ENCODE measurements around the gene CD2.
A peak's percentile ranks its signal among the peaks of the same experiment; 100 is the strongest.

CD2 gene, protein sequence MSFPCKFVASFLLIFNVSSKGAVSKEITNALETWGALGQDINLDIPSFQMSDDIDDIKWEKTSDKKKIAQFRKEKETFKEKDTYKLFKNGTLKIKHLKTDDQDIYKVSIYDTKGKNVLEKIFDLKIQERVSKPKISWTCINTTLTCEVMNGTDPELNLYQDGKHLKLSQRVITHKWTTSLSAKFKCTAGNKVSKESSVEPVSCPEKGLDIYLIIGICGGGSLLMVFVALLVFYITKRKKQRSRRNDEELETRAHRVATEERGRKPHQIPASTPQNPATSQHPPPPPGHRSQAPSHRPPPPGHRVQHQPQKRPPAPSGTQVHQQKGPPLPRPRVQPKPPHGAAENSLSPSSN

DNA sequence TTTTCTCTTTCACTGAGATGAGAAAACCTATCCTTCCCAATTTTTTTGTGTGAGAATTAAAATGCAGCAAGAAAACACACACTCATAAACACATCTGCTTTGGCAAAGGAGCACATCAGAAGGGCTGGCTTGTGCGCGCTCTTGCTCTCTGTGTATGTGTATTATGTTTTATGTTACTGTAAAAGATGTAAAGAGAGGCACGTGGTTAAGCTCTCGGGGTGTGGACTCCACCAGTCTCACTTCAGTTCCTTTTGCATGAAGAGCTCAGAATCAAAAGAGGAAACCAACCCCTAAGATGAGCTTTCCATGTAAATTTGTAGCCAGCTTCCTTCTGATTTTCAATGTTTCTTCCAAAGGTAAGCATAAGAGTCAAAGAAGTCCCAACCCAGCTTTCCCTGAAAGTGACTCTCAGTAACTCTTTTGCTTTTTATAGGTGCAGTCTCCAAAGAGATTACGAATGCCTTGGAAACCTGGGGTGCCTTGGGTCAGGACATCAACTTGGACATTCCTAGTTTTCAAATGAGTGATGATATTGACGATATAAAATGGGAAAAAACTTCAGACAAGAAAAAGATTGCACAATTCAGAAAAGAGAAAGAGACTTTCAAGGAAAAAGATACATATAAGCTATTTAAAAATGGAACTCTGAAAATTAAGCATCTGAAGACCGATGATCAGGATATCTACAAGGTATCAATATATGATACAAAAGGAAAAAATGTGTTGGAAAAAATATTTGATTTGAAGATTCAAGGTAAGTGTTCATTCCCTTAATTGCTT lies at the start of gene CD2:
Gene CD2 (plus strand): TSS at position 233 of the 780 bp plus-strand sequence. CDS start 63 bp downstream, at position 296.
- DNase-seq, result peak; percentile 65 to 68

DNA sequence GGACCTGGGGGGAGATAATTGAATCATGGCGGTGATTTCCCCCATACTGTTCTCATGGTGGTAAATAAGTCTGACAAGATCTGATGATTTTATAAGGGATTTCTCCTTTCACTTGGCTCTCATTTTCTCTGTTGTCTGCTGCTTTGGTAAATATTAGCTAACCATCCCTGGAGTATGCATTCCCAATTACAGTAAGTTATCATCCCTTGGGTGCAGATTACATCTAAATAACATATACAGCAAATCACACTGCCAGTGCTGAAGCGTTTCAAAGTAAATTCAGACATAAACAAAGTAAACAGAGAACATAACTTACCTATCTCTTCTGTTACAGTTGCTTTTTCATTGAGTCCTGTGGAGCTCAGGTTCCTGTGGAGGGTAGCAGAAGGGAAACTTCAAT lies 48.1 kb upstream of the CD2 start:
- DNase-seq, result no peak

DNA sequence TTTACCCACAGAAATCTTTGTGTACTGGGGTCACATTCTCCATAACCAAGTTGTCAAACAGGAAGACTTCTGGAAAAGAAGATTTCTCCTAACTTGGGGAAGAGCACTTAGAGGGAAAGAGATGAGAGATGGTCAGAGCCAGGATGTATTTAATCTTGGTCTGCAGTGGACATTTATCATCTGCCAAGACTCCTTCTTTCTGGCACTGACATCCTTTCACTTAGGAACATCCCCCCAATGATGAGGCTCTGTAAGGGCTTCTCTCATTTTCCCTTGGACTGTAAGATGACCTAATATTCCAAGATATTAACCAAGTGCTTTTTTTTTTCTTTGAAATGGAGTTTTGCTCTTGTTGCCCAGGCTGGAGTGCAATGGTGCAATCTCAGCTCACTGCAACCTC lies 47.4 kb upstream of the CD2 start:
- no peak for DNase-seq

DNA sequence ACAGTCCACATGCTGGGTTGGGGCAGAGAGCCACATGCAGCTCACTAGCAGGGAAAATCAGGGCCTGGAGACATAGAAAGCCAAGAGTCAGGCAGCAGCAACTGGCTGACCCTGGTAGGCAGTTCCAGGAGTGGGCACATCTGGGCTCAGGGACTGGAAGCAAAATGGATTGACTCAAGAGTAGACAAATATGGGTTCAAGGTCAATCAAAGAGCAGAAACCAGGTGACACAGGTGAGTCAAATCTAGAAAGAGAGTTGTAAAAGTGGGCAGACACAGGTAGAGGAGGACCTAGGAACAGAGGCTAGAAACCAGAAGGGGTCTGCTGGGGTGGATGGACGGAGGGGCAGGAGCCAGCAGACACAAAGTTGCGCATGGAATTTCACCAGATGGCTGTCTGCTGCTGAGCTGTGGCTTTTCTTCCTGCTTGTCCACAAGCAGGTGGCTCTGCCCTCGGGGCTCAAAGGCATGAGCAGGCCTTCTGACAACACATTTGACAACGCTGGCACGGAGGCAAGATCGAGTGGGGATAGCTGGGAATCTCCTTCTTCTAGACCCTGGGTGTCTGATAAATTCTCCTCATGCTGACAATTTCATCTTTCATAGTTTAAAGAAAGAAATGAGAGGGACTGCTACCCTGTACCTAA lies 45.9 kb upstream of the CD2 start:
- no peak for DNase-seq

DNA sequence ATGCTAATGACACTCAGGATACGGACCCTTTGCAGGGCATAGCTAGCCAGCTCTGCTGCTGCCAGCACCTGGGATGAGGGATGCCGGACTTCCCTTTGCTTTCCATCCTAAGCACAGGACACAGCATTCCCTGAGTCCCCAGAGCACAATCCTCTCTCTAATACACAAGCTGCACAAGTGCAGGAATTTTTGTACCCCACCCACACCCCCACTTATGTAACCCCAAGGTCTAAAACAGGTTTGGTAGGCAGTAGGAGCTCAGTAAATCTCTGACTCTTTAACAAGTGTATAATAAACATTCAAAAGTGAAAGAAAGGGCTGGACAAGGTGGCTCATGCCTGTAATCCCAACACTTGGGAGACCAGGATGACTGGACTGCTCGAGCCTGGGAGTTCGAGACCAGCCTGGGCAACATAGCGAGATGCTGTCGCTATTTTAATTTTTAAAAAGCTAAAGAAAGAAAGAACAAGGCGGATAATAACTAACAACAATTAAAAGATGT lies 44.5 kb upstream of the CD2 start:
- DNase-seq, result no peak

DNA sequence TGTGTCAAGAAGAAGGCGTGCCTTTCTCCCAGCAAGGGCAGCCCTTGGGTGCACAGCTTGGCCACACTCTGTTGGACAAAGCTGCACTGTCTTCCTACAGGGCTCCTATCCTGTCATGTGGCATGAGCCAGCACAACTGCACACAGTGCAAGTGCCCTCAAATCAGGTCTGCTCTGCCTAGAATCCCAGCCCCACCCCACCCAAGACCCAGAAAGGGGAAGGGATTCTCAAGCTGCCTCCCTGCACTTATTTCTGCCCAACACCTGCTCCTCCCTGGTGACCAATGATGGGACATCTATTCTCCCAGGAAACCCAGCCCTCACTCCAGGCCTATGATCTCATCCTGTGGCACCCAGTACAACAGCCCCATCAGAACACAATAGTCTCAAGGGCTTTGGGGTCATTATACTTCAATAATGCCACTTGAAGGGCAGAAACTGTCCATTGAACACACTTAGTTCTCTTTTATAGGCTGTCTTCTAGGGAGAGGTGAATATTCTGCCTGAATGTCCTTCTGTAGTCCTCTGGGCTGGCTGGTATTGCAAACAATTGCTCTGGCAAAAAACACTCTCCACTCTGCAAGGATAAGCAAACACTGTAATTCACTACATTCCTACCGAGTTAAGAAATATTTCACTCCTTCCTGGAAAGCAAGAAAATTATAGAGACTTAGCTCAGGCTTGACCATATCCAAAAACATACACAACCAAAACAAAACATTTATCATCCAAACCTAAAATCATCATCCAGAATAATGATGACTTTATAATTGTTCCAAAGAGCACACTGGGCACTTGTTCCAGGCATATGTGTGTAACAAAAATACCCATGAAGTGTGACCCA lies 43.6 kb upstream of the CD2 start:
- no peak for DNase-seq

DNA sequence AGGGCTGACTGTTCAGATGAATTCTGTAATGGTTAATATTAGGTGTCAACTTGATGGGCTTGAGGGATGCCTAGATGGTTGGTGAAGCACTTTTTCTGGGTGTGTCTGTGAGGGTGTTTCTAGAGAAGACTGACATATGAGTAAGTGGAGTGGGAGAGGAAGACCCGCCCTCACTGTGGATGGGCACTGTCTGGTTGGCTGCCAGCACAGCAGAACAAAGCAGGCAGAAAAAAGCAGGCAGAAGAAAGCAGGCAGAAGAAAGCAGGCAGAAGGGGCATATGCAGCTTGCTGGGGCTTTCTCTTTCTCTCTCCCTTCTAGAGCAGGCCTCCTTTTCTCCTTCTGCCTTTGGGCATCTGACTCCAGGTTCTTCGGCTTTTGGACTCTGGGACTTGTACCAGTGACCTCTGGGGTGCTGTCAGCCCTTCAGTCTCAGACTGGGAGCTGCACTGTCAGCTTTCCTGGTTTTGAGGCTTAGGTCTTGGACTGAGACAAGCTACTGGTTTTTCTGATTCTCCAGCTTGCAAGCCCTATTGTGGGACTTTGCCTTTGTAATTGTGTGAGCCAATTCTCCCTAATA lies 42.9 kb upstream of the CD2 start:
- DNase-seq, result peak; percentile 39 to 48

DNA sequence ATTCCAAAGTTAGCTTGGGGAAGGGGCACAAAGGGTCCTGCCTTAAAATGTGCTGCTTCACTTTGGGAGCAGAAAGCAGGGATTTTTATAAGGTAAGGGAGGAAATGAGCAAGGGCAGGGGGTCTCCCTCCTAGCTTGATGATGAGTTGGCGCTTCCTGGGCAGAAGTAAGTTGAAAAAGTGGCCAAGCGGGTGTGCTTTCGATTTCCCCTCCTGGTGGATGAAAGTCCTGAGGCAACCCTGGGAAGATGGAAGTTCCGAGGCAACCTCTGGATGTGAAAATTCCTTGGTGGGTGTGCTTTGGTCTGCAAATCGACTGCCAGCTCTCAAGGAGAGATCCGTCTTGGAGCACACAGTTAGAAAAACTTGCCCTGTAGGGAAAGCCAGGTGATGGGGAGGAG lies 41.7 kb upstream of the CD2 start:
- no peak for DNase-seq

DNA sequence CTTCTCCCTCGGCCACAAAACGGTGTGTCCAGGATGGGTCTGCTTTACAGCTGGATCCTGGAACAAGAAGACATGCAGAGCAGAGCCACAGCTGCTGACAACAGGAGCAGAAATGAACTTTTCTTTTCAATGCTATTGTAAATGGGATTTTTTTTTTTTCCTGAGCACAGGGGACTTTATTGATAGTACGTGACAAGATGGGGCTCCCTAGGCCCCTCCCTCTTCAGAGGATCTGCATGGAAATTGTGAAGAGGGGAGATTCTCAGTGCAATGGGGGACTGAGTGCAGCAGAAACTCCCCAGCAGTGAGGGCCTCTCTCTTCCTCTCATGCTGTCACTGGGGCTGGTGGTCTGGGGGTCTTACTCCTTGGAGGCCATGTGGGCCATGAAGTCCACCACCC lies 40.8 kb upstream of the CD2 start:
- no peak for DNase-seq

DNA sequence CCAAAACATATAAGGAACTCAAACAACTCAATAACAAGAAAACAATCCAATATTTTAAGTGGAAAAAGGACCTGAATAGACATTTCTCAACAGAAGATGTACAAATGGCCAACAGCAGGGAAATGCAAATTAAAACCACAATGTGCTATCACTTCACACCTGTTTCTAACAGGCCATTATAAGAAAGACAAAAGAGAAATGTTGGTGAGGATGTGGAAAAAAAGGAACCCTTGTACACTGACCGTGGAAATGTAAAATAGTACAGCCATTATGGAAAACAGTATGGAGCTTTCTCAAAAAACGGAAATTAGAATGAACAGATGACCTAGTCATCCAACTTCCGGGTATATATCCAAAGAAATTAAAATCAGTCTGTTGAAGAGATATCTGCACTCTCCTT lies 37.8 kb upstream of the CD2 start:
- DNase-seq, result no peak

DNA sequence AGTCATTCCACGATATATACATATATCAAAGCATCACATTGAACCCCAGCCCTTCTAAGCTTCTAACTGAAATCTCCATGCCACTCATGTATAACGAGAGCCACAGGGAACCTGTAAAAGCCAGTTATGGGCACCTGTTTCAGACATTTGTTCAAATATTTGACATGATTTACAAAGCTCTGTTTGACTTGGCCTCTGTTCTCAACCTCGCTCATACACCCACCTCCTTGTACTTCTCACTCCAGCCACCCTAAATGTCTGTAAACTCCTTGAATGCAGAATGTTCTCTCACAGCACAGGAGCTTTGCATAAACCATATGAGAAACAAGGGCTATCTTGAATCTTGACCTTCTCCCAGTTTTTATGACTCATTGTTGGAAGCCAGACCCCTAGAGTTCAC lies 36.9 kb upstream of the CD2 start:
- DNase-seq, result no peak

DNA sequence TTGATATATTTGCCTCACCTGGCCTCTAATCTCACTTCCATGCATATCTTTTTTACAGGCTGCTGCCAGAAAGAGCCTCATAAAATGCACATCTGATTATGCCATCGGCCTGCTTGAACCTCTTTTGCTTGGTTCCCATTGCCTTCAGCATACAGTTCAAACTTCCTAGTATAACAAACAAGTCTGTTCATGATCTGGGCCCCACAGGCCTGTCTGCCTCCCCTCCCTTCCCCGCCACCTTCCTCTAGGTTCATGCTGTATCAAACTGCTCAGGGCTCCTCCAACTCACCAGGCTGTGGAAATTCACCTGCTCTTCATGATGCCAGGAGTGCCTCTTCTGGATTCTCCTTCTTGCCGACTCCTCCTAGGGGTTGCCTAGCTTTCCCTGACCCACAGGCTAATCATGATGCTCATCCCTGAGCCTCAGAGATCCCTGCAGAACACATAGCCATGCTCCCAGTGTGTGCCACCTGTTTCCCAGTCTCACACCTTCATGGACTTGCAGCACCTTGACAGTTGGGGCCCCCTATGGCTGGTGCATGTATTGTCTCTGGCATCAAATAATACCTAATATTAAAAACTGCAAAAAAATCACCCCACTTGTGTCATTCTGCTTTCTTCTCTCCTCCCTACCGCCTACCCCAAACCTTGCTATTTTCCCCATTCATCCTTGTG lies 33.7 kb upstream of the CD2 start:
- DNase-seq, result no peak

DNA sequence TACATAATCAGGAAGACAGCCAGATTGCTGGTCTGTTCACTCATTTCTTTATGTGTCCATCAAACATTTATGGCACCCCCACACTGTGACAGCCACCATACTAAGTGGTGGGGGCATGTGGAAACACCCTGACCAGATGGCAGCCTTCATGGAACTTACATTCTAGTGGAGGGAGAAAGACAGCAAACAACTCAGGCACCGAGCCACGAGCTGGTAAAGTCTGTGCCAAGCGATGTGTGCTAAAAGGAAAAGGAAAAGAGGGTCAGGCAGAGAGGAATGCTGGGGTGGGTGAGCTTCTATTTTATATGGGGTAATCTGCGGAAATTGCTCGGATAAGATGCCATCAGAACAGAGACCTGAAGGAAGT lies 33.2 kb upstream of the CD2 start:
- no peak for DNase-seq

DNA sequence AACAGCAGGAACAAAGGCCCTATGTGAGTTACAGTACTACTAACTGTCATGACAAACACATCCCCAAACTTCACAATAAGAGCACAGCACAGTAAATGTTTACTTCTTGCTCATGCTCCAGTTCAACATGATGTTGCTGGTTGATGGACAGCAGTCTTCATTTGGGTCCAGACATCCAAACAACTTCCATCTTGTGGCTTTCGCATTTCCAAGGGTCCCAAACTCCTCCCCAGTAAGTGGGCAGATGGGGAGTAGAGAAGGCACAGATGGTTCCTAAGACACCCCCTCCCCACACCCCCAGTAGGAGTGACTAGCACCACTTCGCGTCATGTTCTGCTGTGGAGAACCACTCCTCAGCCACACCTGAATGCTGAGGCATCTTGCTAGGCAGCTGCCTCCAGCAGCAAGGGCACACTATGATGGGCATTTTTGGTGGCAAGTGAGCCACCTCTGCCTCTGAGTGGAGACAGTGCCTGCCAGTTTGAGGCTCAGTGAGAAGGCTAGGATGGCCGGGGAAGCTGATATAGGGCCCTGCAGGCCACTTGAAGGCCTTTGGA lies 32.7 kb upstream of the CD2 start:
- no peak for DNase-seq

DNA sequence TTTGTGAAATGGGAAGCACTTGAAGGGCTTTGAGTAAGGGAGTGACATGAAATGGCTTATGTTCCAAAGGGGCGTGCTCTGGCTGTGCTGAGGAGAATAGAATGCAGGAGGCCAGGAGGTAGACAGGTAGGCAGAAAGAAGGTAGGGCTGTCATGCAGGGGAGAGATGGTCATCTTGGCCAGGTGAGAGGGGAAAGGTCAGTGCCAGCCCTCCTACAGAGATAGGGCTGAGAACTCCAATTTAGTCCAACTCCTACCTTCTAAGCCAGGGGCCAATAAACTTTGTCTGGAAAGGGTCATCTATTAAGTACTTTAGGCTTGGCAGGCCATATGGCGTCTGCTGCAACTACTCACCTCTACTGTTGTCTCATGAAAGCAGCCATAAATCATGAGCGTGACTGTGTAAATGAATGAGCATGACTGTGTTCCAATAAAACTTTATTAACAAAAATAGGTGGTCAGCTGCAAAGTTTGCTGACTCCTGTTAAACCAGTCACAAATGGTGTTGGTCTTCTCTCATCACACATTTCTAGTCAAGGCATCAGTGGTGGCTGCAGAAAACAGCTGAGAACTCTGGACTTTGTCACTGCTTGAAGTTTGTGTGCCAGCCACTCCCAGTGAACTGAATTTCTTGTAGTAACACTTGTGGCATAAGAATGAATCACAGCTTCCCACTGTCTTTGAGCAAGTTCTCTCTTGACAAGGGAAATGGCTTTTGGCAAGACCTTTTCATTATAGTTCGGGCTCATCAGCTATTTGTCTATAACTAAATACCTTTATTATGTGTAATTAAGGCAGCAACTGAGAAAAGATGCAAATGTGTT lies 32.0 kb upstream of the CD2 start:
- DNase-seq, result no peak

DNA sequence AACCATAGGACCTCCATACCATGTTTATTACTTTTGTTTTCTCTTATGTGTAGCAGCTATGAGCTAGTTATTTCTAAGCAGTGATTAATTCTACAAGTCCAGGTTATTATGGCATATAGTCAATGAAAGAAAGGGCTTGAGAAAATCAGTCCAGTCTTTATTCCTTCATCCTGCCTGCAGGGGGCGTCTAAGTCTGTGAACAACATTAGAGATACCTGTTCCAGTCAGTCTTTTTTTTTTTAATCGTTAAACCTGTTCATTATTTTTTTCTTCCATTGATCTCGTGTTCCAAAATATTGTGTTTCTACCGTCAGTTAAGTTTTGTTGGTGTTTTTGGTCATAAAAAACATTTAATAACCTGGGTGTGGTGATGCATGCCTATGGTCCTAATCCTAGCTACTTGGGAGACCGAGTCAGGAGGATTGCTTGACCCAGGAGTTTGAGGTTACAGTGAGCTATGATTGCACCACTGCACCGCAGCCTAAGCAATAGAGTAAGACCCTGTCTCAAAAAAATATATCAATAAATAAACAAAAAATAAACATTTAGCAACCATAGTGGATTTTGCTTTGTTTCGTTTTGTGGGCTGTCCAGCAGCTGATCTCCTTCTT lies 29.4 kb upstream of the CD2 start:
- DNase-seq, result peak; percentile 82 to 87

DNA sequence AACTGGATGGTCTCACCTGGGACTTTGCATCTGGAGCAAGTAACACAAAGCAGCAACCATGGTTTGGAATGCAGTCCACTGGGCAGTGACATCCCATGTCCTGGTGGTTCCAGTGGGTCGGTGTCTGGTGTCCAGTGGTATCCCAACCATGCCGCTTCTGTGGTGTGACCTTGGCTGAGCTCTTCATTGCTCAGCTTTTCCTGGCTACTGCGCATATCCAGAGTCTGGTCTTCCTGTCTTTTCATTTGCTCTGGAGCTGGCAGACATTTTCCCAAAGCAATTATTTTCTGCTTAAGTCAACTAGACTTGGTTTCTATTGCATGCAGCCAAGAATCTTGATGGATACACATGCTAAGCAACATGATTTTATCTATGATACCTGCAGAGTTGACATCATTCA lies 28.4 kb upstream of the CD2 start:
- DNase-seq, result no peak

DNA sequence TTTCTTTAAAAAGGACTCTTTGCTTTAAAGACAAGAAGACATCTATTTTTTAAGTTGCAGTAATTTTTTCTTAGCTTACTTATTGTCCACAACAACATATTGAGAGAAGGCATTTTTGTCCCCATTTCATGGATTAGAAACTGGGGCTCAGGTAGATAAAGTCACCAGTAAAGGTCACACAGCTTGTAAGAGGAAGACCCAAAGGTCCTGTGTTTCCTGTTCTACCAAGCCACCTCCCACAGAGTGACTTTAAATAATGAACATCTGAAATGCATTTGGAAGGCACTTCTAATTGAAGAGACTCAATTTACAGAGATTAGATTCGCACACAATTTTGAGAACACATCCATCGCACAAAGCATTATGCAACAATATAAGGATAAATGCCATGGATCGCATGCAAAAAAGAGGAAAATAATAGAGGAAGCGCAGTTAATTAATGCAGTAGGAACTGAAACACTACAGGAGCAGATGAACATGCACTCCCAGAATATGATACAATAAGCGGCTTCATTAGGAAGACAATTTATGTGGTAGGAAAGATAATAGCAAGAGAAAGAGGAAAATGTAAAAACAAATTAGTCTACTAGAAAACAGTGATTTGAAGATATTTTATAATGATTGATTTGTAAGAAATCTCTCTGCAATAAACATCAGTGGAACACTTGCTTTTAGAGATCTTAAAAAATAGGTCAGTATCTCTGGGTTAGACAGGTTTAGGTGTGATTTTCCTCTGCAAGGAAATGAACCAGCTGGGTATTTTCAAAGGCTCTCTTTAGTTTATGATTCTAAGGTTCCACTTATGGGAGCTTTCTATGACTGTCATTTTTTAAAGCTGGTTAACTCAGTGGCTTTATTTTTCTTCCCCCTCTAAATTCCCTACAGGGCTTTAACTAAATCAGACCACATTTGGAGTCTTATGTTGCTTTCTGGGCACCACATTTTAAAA lies 27.1 kb upstream of the CD2 start:
- DNase-seq, result no peak

DNA sequence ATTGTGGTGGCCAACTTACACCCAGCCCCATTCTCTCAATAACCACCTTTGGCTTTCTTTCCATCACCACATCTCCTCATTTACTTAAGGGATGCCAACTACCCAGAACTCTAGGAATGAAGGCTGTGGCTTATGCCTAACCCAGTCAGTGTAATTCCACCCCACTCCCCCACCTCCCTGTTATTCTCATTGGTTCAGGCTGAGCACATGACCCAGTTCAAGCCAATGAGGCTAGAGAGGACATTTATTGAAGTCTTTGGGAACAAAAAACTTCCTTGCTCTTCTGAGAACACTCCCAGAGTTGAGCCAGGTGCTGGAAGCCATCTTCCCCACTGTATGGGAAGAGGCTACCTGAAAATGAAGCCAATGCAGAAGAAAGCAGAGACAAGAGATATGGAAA lies 22.8 kb upstream of the CD2 start:
- no peak for DNase-seq

All from activated T-cell treated with anti-CD3 and anti-CD28 coated beads, Interleukin-2, amount 50 U/mL, for 48 hours (primary cell).